HEK293 (cell line): ENCODE data around the gene HOXA11.

Experiments
- CTCF ChIA-PET: fragments of 350-600 bp; formaldehyde crosslinking; extraction: SDS; loops from one replicate; lab custom pipeline; 2021; ENCODE audit warnings: antibody characterized with exemption; lab: Yijun Ruan, JAX
- POLR2A ChIA-PET: fragments of 300-600 bp; formaldehyde crosslinking; extraction: SDS; loops from one replicate; lab custom pipeline; 2020; ENCODE audit warnings: antibody characterized with exemption, inconsistent platforms; lab: Yijun Ruan, JAX
- H3K27ac ChIP-seq: fragments of 200-500 bp; sonication (Bioruptor generic); 2 replicates; pipeline ENCODE4 v1.5.1; 2014; ENCODE audit warnings: low read depth, low read length, control low read depth, inconsistent platforms; ENCODE audit errors: extremely low read depth
- H3K36me3 ChIP-seq, 2 experiments: fragments of 200-500 bp in 1 of 2; sonication (Bioruptor generic) in 1 of 2; 1 replicate in 1 of 2; 2 replicates in 1 of 2; pipeline ENCODE4 v1.5.1; 2014 to 2017; ENCODE audit warnings: inconsistent platforms in 2 of 2, low read length in 2 of 2; ENCODE audit not compliant: control insufficient read depth in 2 of 2, insufficient read depth in 1 of 2
- H3K4me1 ChIP-seq: fragments of 200-500 bp; sonication (Bioruptor generic); 2 replicates; pipeline ENCODE4 v1.5.1; 2014; ENCODE audit warnings: mild to moderate bottlenecking, low read length, inconsistent platforms; ENCODE audit not compliant: control insufficient read depth, insufficient read depth
- H3K4me3 ChIP-seq: 2 replicates; pipeline ENCODE4 v1.5.1; 2011; ENCODE audit warnings: low read depth, mild to moderate bottlenecking, control low read depth, low read length, moderate library complexity
- H3K9me3 ChIP-seq: fragments of 200-500 bp; sonication (Bioruptor generic); 2 replicates; pipeline ENCODE4 v1.5.1; 2014; ENCODE audit warnings: low read depth, low read length, inconsistent platforms; ENCODE audit not compliant: control insufficient read depth, insufficient read depth
- KLF7 ChIP-seq: fragments of 450-650 bp; formaldehyde crosslinking; IDR thresholded peaks from 2 replicates; pipeline ENCODE4 v1.5.1; 2016; ENCODE audit warnings: missing biosample characterization, missing genetic modification characterization, borderline replicate concordance
- MEIS1 ChIP-seq: sonication (generic); formaldehyde crosslinking; IDR thresholded peaks from 2 replicates; pipeline ENCODE4 v1.8.1; 2022; ENCODE audit warnings: missing genetic modification reagents, mild to moderate bottlenecking, borderline replicate concordance
- SP2 ChIP-seq: fragments of 450-650 bp; formaldehyde crosslinking; IDR thresholded peaks from 2 replicates; pipeline ENCODE4 v1.5.1; 2016; ENCODE audit warnings: missing biosample characterization, missing genetic modification characterization
- SP7 ChIP-seq: fragments of 450-650 bp; formaldehyde crosslinking; IDR thresholded peaks from 2 replicates; pipeline ENCODE4 v1.5.1; 2016; ENCODE audit warnings: missing biosample characterization, missing genetic modification characterization
- TCF7L2 ChIP-seq: IDR thresholded peaks from 2 replicates; pipeline ENCODE4 v1.6.1; 2011; ENCODE audit warnings: low read depth, mild to moderate bottlenecking, inconsistent platforms, low read length, moderate library complexity, borderline replicate concordance
- ZBTB7A ChIP-seq: fragments of 450-650 bp; formaldehyde crosslinking; IDR thresholded peaks from 2 replicates; pipeline ENCODE4 v1.5.1; 2016; ENCODE audit warnings: low read depth, missing biosample characterization, missing genetic modification characterization
- ZEB2 ChIP-seq: fragments of 450-650 bp; formaldehyde crosslinking; IDR thresholded peaks from 2 replicates; pipeline ENCODE4 v1.5.1; 2016; ENCODE audit warnings: missing biosample characterization, missing genetic modification characterization
- ZNF221 ChIP-seq: fragments of 450-650 bp; formaldehyde crosslinking; IDR thresholded peaks from 2 replicates; pipeline ENCODE4 v1.5.1; 2017; ENCODE audit warnings: missing biosample characterization, missing genetic modification characterization, borderline replicate concordance
- ZNF23 ChIP-seq: fragments of 450-650 bp; formaldehyde crosslinking; IDR thresholded peaks from 2 replicates; pipeline ENCODE4 v1.5.1; 2016; ENCODE audit warnings: missing biosample characterization, missing genetic modification characterization, borderline replicate concordance
- ZNF280C ChIP-seq: fragments of 450-650 bp; formaldehyde crosslinking; IDR thresholded peaks from 2 replicates; pipeline ENCODE4 v1.5.1; 2016; ENCODE audit warnings: missing biosample characterization, missing genetic modification characterization
- ZNF600 ChIP-seq: fragments of 450-650 bp; formaldehyde crosslinking; IDR thresholded peaks from 2 replicates; pipeline ENCODE4 v1.5.1; 2016; ENCODE audit warnings: missing biosample characterization, missing genetic modification characterization
- ZNF624 ChIP-seq: fragments of 450-650 bp; formaldehyde crosslinking; IDR thresholded peaks from 2 replicates; pipeline ENCODE4 v1.5.1; 2017; ENCODE audit warnings: missing biosample characterization, missing genetic modification characterization
- ZNF768 ChIP-seq: fragments of 450-650 bp; formaldehyde crosslinking; IDR thresholded peaks from 2 replicates; pipeline ENCODE4 v1.5.1; 2018; ENCODE audit warnings: missing biosample characterization, mild to moderate bottlenecking, missing genetic modification characterization
- ZSCAN4 ChIP-seq: fragments of 450-650 bp; formaldehyde crosslinking; IDR thresholded peaks from 2 replicates; pipeline ENCODE4 v1.5.1; 2017; ENCODE audit warnings: missing biosample characterization, missing genetic modification characterization
- TF ChIP-seq, protein P1 (sequence below): fragments of 450-650 bp; formaldehyde crosslinking; conservative IDR thresholded peaks from 2 replicates; pipeline ENCODE4 v1.5.1; 2016; ENCODE audit warnings: low read depth, missing biosample characterization, missing genetic modification characterization
- TF ChIP-seq, protein P2 (sequence below): fragments of 450-650 bp; formaldehyde crosslinking; IDR thresholded peaks from 2 replicates; pipeline ENCODE4 v1.5.1; 2016; ENCODE audit warnings: missing biosample characterization, missing genetic modification characterization, borderline replicate concordance
- TF ChIP-seq, protein P3 (sequence below): fragments of 450-650 bp; formaldehyde crosslinking; IDR thresholded peaks from 2 replicates; pipeline ENCODE4 v1.5.1; 2017; ENCODE audit warnings: missing biosample characterization, missing genetic modification characterization

The HOXA11 gene

GRCh38 chr7:27223941-27224575, 39.0 kb upstream of the HOXA11 start:
- POLR2A ChIA-PET = no interaction called here
- Histone ChIP-seq H3K4me3 (no peak overlapping the region), H3K27ac (no peak overlapping the region), H3K36me3 (no peaks in the 10 kb centered on the region)
- CTCF ChIA-PET = interaction anchor here (1.0 to 1.9 kb wide), 3 partner anchors 11 to 873 kb away, joined by 3 to 6 read pairs (median 4); no protein-coding TSS in a partner anchor
- TF ChIP-seq ZNF221 (tag by site-specific recombination) = no peak
- TF ChIP-seq ZNF23 = no peak
- TF ChIP-seq MEIS1 (CRISPR knock-in tag) = no peak
- TF ChIP-seq TCF7L2 = no peak
- TF ChIP-seq ZBTB7A (tag by site-specific recombination) = no peak
- TF ChIP-seq SP7 (tag by site-specific recombination) = no peak
- TF ChIP-seq, protein P1, sequence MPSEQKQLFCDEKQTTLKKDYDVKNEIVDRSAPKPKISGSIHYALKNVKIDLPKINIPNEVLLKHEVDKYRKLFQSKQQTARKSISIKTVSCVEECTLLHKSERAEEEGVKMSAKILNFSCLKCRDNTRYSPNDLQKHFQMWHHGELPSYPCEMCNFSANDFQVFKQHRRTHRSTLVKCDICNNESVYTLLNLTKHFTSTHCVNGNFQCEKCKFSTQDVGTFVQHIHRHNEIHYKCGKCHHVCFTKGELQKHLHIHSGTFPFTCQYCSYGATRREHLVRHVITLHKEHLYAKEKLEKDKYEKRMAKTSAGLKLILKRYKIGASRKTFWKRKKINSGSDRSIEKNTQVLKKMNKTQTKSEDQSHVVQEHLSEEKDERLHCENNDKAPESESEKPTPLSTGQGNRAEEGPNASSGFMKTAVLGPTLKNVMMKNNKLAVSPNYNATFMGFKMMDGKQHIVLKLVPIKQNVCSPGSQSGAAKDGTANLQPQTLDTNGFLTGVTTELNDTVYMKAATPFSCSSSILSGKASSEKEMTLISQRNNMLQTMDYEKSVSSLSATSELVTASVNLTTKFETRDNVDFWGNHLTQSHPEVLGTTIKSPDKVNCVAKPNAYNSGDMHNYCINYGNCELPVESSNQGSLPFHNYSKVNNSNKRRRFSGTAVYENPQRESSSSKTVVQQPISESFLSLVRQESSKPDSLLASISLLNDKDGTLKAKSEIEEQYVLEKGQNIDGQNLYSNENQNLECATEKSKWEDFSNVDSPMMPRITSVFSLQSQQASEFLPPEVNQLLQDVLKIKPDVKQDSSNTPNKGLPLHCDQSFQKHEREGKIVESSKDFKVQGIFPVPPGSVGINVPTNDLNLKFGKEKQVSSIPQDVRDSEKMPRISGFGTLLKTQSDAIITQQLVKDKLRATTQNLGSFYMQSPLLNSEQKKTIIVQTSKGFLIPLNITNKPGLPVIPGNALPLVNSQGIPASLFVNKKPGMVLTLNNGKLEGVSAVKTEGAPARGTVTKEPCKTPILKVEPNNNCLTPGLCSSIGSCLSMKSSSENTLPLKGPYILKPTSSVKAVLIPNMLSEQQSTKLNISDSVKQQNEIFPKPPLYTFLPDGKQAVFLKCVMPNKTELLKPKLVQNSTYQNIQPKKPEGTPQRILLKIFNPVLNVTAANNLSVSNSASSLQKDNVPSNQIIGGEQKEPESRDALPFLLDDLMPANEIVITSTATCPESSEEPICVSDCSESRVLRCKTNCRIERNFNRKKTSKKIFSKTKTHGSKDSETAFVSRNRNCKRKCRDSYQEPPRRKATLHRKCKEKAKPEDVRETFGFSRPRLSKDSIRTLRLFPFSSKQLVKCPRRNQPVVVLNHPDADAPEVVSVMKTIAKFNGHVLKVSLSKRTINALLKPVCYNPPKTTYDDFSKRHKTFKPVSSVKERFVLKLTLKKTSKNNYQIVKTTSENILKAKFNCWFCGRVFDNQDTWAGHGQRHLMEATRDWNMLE (tag by site-specific recombination) = no peak
- TF ChIP-seq ZNF768 (tag by site-specific recombination) = no peak
- no peak for TF ChIP-seq KLF7
- TF ChIP-seq, protein P2, sequence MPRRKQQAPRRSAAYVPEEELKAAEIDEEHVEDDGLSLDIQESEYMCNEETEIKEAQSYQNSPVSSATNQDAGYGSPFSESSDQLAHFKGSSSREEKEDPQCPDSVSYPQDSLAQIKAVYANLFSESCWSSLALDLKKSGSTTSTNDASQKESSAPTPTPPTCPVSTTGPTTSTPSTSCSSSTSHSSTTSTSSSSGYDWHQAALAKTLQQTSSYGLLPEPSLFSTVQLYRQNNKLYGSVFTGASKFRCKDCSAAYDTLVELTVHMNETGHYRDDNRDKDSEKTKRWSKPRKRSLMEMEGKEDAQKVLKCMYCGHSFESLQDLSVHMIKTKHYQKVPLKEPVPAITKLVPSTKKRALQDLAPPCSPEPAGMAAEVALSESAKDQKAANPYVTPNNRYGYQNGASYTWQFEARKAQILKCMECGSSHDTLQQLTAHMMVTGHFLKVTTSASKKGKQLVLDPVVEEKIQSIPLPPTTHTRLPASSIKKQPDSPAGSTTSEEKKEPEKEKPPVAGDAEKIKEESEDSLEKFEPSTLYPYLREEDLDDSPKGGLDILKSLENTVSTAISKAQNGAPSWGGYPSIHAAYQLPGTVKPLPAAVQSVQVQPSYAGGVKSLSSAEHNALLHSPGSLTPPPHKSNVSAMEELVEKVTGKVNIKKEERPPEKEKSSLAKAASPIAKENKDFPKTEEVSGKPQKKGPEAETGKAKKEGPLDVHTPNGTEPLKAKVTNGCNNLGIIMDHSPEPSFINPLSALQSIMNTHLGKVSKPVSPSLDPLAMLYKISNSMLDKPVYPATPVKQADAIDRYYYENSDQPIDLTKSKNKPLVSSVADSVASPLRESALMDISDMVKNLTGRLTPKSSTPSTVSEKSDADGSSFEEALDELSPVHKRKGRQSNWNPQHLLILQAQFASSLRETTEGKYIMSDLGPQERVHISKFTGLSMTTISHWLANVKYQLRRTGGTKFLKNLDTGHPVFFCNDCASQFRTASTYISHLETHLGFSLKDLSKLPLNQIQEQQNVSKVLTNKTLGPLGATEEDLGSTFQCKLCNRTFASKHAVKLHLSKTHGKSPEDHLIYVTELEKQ (tag by site-specific recombination) = no peak
- TF ChIP-seq ZNF624 (tag by site-specific recombination) = no peak
- no peak for TF ChIP-seq ZSCAN4 (tag by site-specific recombination)
- no peak for TF ChIP-seq ZNF600 (tag by site-specific recombination)
- TF ChIP-seq, protein P3, sequence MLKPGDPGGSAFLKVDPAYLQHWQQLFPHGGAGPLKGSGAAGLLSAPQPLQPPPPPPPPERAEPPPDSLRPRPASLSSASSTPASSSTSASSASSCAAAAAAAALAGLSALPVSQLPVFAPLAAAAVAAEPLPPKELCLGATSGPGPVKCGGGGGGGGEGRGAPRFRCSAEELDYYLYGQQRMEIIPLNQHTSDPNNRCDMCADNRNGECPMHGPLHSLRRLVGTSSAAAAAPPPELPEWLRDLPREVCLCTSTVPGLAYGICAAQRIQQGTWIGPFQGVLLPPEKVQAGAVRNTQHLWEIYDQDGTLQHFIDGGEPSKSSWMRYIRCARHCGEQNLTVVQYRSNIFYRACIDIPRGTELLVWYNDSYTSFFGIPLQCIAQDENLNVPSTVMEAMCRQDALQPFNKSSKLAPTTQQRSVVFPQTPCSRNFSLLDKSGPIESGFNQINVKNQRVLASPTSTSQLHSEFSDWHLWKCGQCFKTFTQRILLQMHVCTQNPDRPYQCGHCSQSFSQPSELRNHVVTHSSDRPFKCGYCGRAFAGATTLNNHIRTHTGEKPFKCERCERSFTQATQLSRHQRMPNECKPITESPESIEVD (tag by site-specific recombination) = no peak
- TF ChIP-seq ZEB2 (tag by site-specific recombination) = no peak
- TF ChIP-seq ZNF280C = no peak
- no peak for TF ChIP-seq SP2 (tag by site-specific recombination)
- TF ChIP-seq, all 188 proteins: peak for 0
- H3K9me3 ChIP-seq = no peaks in the 10 kb centered on the region
- H3K4me1 ChIP-seq = no peaks in the 10 kb centered on the region
